ENCODE measurements around the gene CALN1. TPM values are rescaled to one million over a fixed set of nuclear protein-coding genes. Genes with fewer than 3 reads are reported as not detected.
"Not testable (repeated sequence)": the region's sequence is repeated elsewhere in the genome, so short reads cannot be mapped to it uniquely, and the experiment has no call there.

The CALN1 gene
- total RNA-seq, 1 experiment from 2014 or later: not detected

DNA sequence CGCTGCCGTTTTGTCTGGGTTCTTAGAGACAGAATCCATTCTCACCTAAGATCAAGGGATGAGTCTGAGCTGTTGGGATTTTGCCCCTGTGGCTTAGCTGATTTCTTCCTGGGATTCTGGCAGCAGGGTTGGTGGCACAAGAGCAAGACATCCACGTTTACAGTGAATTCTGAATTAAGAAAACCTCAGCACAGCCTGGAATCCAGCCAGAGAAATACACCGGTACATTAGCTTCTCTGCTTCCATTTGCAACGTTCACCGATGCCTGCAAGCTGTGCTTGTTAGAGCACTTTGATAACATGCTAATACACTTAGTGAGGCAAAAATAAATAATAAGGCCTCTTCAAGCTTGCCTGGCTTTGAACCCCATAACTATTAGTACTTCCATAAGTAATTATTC is 569.8 kb downstream of the CALN1 start:
- Histone ChIP-seq H3K27me3 (no peaks in the 10 kb centered on the region), H3K36me3 (no peaks in the 10 kb centered on the region), H3K9me3 (no peaks in the 10 kb centered on the region), H3K4me3 (no peak overlapping the region)
- DNase-seq: no peak

DNA sequence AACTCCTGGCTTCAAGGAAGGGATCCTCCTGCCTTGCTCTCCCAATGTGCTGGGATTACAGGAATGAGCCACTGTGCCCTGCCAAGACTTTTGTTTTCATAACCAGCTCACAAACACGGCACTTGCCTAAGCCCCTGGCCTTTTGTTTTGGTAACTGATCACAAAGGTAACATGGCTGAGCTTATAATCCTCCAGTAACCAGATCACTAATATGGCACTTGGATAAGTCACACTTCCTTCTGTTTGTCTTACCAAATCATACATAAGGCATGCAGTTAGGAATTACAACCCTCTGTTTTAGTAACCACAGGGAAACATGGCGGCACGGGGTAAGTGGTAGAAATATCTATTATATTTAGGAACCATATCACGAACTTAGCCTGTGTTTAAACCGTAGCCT is 577.1 kb downstream of the CALN1 start:
- Histone ChIP-seq H3K4me3 (no peak overlapping the region), H3K27me3 (no peaks in the 10 kb centered on the region), H3K36me3 (no peaks in the 10 kb centered on the region), H3K9me3 (no peaks in the 10 kb centered on the region)
- no peak for DNase-seq

DNA sequence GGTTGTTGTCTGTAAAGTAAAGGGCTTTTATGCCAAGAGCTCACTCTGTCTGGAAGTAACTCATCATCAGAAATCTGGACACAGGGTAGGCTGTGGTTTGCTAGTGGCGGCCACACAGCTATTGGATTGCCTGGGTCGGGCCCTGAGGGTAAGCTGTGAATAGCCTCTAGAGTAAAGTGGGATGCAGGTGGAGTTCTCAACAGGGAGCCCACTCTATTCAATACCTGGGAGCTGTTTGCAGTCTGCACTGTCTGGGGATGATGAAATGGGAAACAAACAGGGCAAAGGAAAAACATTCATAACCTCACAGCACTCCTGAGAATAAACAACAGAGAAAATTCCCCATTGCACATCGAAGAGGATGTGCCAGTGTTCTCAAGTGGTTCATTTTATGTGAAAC is 582.6 kb downstream of the CALN1 start:
- Histone ChIP-seq H3K36me3 (no peaks in the 10 kb centered on the region), H3K27me3 (no peaks in the 10 kb centered on the region), H3K4me3 (no peak overlapping the region), H3K9me3 (no peaks in the 10 kb centered on the region)
- DNase-seq: no peak

DNA sequence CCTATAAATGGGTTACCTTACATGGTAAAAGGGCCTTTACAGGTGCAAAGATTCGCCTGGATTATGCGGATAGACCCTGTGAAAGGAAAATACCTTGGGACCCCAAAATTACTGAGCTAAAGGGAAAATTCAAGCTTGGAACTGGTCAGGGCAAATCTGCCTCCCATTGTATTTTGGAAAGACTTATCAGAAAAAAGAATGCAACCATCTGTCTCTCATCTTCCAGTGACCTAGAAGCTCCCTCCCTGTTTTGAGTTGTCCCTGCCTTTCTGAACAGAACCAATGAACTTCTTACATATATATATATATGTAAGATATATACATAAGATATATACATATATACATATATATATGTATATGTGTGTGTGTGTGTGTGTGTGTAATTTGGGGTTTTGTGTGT is 583.8 kb downstream of the CALN1 start:
- H3K27me3 ChIP-seq: no peaks in the 10 kb centered on the region
- H3K4me3 ChIP-seq: no peak overlapping the region
- no peaks in the 10 kb centered on the region for H3K36me3 ChIP-seq
- no peaks in the 10 kb centered on the region for H3K9me3 ChIP-seq
- DNase-seq: no peak

DNA sequence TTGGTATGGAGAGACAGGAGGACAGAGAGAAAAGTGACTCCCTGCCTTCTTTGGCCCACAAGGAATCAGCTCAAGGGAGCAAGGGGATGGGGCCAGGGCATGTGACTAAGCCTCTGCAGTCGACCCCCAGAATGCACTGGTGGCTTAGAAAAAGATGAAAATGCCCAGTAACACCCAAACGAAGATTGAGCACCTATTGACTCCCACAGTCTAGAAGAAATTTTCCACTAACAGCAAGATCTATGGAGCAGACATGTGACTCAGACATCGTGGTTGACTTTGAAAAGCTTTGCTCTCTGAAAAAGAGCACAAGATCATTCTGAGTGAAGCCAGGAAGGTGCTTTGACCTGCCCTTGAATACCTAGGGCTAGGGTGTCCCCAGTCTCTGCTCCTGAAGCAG is 586.0 kb downstream of the CALN1 start:
- H3K27me3 ChIP-seq: no peaks in the 10 kb centered on the region
- DNase-seq: no peak
- H3K36me3 ChIP-seq: no peaks in the 10 kb centered on the region
- no peak overlapping the region for H3K4me3 ChIP-seq
- no peaks in the 10 kb centered on the region for H3K9me3 ChIP-seq

DNA sequence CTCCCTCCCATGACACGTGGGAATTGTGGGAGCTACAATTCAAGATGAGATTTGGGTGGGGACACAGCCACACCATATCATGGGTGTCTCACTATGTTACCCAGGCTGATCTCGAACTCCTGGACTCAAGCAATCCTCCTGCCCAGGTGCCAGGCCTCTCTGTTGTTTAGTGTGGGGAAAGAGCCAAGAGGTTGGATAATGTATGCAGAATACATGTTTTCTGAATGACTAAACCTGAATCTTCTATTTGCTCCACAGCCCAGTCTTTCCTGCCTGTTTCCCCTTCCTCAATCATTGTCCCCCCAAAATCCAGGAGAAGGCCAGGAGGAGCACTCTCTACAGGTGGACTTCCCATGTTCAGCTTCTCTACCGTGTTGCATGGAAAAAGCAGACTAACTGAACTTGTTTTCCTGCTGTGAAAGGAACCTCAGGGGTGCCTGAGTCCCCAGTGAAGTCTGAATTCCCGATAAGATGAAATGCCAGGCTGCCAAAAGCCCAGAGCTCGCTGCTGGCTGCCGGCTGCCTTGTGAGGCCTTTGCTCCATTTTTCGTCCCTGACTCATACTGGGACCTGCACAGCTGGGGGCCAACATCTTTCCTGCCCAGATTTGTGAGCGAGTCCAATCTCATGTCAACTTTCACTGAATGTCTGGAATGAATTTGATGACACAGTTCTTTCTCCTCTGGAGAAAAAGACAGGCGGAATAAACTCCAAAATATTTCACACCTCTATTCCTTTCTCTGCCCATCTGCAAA is 588.0 kb downstream of the CALN1 start:
- DNase-seq: peak; percentile 56
- no peaks in the 10 kb centered on the region for H3K36me3 ChIP-seq
- no peaks in the 10 kb centered on the region for H3K27me3 ChIP-seq
- H3K4me3 ChIP-seq: no peak overlapping the region
- no peaks in the 10 kb centered on the region for H3K9me3 ChIP-seq

DNA sequence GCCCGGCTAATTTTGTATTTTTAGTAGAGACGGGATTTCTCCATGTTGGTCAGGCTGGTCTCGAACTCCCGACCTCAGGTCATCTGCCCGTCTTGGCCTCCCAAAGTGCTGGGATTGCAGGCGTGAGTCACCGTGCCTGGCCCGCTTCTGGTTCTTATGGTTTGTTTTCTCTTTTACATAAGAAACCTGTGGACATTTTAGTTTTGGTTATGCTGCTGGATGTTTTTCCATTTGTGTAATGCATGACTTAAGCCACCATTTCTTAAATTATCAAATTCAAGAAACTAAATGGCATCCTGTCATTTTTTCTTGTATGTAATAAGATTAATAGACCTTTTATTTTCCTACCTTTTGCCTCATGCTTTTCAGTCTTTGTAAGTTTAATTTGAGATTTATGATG is 589.7 kb downstream of the CALN1 start:
- H3K9me3 ChIP-seq, H3K4me3 ChIP-seq, H3K36me3 ChIP-seq, DNase-seq, H3K27me3 ChIP-seq: not testable (repeated sequence)

DNA sequence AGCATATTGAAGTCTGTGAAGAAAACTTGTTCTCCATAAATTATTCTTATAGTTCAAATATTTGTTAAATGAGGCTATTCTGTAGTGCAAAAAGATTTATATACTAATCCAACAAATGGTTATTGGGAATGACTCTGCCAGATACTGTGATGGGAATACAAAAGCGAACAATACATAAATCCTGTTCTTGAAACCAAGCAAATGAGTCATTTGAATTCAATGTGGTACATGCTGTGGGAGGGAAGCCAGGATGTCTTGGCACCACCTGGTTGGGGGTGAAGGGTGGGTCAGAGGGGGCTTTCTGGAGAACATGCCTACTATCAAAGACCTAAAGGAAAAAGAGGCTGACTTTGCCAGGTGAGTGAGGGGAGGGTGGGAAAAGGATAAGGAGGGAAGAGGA is 594.2 kb downstream of the CALN1 start:
- Histone ChIP-seq H3K27me3 (no peaks in the 10 kb centered on the region), H3K36me3 (no peaks in the 10 kb centered on the region), H3K9me3 (no peaks in the 10 kb centered on the region), H3K4me3 (no peak overlapping the region)
- DNase-seq: no peak

DNA sequence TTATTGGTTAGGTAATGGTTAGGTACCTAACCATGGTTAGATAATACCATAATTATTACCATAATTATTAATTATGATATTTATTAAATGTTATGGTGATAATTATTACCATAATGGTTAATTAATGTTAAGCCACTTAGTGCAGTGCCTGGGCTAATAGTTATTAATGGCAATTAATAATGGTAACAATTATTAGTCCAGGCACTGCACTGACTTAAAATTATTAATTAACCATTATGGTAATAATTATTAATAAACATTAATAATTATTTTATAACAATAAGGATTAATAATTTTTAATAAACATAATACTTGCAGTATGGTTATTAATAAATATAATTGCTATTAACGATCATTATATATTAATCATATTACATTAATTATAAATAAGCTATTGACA is 604.0 kb downstream of the CALN1 start:
- Histone ChIP-seq H3K4me3 (no peak overlapping the region), H3K36me3 (no peaks in the 10 kb centered on the region), H3K27me3 (no peaks in the 10 kb centered on the region), H3K9me3 (no peaks in the 10 kb centered on the region)
- no peak for DNase-seq

DNA sequence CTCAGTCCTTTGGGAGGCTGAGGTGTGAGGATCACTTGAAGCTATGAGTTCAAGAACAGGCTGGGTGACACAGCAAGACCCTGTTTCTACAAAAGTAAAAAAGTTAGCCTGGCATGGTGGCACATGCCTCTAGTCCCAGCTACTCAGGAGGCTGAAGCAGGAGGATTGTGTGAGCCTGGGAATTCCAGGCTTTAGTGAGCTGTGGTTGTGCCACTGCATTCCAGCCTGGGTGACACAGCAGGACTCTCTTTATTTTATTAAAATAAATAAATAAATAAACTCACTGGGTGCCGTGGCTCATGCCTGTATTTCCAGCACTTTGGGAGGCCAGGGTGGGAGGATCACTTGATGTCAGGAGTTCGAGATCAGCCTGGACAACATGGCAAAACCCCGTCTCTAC is 607.9 kb downstream of the CALN1 start:
- H3K9me3 ChIP-seq: no peaks in the 10 kb centered on the region
- H3K4me3 ChIP-seq: no peak overlapping the region
- no peaks in the 10 kb centered on the region for H3K36me3 ChIP-seq
- H3K27me3 ChIP-seq: no peaks in the 10 kb centered on the region
- no peak for DNase-seq

DNA sequence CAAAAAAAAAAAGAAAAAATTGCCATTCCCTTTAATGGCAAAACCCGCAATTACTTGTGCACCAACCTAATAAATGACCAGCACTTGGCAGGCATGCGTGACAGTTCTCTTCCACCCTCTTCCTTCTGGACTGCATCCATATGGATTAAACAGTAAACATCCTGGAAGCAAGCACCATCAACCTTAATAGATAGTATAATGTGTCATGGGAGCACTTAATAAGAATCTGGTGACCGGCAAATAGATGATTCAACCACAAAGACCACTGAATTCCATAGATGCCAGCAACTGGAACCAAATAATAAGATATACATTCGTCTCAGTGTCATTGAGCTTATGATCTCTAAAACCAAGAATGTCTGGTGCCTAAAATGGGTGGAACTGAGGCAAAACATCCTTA is 610.2 kb downstream of the CALN1 start:
- no peaks in the 10 kb centered on the region for H3K9me3 ChIP-seq
- H3K27me3 ChIP-seq: no peaks in the 10 kb centered on the region
- no peak for DNase-seq
- H3K36me3 ChIP-seq: no peaks in the 10 kb centered on the region
- no peak overlapping the region for H3K4me3 ChIP-seq

DNA sequence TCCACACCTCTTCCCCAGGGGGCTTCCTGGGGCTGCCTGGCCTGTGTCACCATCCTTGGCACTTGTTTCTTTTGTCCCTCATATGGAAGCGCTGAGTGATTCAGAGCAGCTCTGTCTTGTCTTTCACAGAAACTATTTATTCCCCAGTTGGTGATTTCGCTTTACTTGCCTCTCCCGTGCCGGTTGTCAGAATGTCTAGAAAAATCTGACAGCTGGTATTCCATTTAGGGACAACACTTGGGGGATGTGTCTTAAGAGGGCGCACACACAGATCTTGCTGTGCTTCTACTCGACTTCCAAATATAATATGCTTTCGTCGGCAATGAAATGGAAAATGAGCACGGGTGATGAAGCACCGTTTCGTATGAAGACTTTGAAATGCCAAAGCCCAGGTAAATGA is 611.8 kb downstream of the CALN1 start:
- DNase-seq: no peak
- H3K27me3 ChIP-seq: no peaks in the 10 kb centered on the region
- no peak overlapping the region for H3K4me3 ChIP-seq
- no peaks in the 10 kb centered on the region for H3K9me3 ChIP-seq
- no peaks in the 10 kb centered on the region for H3K36me3 ChIP-seq

DNA sequence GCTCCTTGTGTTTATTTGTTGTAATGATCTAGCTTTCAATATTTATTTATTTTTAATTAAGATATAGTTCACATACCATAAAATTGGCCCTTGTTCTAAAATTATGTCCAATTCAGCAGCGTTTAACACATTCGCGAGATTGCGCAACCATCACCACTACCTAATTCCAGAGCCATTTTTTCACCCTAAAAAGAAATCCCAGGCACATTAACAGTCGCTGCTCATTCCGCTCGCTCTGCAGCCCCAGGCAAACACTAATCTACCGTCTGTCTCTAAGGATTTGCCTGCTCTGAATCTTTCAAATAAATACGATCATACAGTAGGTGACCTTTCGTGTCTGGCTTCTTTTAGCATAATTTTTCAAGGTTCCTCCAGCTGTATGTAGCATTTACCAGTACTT is 616.7 kb downstream of the CALN1 start:
- Histone ChIP-seq H3K27me3 (no peaks in the 10 kb centered on the region), H3K9me3 (no peaks in the 10 kb centered on the region), H3K4me3 (no peak overlapping the region), H3K36me3 (no peaks in the 10 kb centered on the region)
- DNase-seq: no peak

DNA sequence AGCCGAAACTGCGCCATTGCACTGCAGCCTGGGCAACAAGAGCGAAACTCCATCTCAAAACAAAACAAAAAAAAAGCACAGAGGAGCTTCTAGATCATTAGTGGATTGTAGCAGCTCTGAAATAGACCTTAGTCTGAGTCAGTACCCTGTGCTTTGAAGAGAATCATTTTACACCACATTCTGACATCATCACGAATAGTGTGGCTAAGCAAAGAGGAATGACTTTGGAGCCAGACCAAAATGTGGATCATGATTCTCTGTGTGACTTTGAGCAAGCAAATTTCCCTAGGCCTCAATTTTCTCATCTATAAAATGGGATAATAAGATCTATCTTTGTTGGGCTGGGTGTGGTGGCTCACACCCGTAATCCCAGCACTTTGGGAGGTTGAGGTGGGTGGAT is 618.9 kb downstream of the CALN1 start:
- H3K4me3 ChIP-seq: no peak overlapping the region
- H3K9me3 ChIP-seq: no peaks in the 10 kb centered on the region
- no peaks in the 10 kb centered on the region for H3K27me3 ChIP-seq
- H3K36me3 ChIP-seq: no peaks in the 10 kb centered on the region
- DNase-seq: no peak

DNA sequence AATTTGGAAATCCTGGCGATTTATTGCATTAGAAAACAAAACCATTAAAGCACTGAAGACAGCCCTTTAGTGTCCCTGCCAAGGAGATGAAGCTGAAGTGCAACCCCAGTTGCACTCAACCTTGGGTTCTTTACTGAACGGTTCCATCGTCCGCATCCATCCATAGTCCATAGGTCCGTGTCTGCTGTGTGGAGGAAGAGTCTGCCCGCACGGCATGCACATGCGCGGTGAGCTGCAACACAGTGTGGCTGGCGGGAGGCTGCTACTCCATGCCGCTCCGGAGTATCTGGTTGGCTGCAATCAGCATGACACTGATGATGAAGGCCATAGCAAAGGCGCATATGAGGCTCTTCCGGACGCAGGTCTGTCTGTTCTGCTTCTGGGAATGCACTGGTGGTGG is 624.6 kb downstream of the CALN1 start:
- no peak for DNase-seq
- H3K36me3 ChIP-seq: no peaks in the 10 kb centered on the region
- H3K27me3 ChIP-seq: no peaks in the 10 kb centered on the region
- no peak overlapping the region for H3K4me3 ChIP-seq
- no peaks in the 10 kb centered on the region for H3K9me3 ChIP-seq

DNA sequence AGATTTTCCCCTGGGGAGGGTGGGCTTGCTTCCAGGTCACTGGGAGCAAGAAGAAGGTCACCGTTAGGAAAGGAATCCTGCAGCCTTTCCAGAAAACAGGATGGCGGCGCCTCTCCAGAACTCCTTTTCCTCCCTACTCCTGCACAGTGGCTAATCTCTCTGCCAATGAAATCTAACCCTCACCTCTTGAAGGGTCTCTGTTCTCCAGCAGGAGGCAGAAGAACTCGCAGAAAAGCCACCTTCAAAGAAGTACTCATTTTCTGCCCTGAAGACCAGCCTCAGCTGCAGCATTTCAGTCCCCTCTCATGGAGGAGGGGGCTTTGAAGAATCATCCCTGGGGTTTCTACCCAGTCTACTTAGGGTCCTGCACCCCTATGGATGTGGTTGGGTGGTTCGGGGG is 626.9 kb downstream of the CALN1 start:
- no peaks in the 10 kb centered on the region for H3K36me3 ChIP-seq
- H3K9me3 ChIP-seq: no peaks in the 10 kb centered on the region
- no peak overlapping the region for H3K4me3 ChIP-seq
- H3K27me3 ChIP-seq: no peaks in the 10 kb centered on the region
- no peak for DNase-seq

DNA sequence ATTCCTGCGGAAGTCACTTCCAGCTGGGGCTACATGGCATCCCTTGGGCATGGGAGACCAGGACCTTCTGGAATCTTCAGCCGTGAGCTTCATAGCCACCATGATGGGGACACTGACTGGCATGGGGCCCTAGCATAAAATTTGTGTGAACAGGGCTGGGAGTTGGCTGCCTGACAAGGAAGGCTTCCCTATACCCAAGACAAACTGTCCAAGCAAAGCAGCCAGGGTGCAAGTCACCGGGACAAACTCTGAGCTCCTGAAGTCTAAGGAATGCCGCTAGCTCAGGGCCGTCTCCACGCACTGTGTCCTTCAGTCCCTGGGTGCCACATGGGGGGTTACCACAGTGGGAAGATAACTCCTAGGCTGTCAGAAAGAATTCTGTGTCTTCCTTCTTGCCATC is 627.4 kb downstream of the CALN1 start:
- no peak overlapping the region for H3K4me3 ChIP-seq
- H3K36me3 ChIP-seq: no peaks in the 10 kb centered on the region
- no peaks in the 10 kb centered on the region for H3K9me3 ChIP-seq
- DNase-seq: no peak
- H3K27me3 ChIP-seq: no peaks in the 10 kb centered on the region

DNA sequence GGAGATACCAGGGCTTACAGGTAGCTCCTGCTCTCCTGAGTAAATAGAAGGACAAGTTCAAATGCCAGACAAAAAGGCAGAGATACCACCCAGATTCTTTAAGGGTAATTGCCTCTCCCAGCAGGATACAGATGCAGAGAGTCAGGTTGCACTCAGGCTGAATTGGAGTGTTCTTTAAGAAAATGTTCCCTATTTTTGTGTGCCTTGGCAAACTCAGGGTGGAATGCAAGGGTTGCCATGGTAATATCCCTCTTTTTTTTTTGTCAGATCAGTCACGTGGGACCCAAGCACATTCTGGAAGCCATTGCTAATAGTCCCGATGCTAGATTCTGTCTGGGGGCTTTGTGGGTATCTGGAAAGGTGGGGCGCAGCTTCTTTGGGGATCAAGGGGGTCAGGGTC is 628.0 kb downstream of the CALN1 start:
- Histone ChIP-seq H3K36me3 (no peaks in the 10 kb centered on the region), H3K4me3 (no peak overlapping the region), H3K9me3 (no peaks in the 10 kb centered on the region), H3K27me3 (no peaks in the 10 kb centered on the region)
- no peak for DNase-seq

DNA sequence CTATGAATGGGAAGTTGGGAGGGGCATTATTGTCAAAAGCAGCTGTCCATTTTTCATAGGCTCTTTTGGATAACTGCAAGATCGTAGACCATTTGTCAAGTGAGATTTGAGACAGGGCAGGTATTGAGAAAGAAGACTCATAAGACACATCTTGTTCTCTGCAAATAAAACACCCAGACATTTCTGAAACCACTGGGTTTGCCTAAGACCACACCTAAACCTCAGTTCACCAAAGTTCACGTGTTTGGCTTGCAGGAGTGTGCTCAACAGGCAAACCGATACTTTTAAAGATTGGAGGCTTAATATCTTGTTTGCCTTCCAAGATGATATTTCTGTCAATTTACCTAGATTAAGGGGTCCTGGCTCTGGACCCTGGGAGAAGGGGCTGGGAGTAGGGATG is 628.4 kb downstream of the CALN1 start:
- Histone ChIP-seq H3K4me3 (no peak overlapping the region), H3K36me3 (no peaks in the 10 kb centered on the region), H3K9me3 (no peaks in the 10 kb centered on the region), H3K27me3 (no peaks in the 10 kb centered on the region)
- no peak for DNase-seq

All from MG63 (cell line).